Mesothelial cell of epicardium (in vitro differentiated cells): ENCODE measurements around the gene FBXO48. TPM values are rescaled to one million over a fixed set of nuclear protein-coding genes. Genes with fewer than 3 reads are reported as not detected.

Source experiments
- DNase-seq, 2 experiments: peaks; one replicate each; pipeline ENCODE4 v3.0.0; 2021; ENCODE audit warnings: low spot score in 2 of 2; ENCODE audit not compliant: unreplicated experiment in 2 of 2
- H3K27ac Mint-ChIP-seq: 2 replicates; pipeline ENCODE4 v1.8.0; 2021; ENCODE audit warnings: mixed read lengths
- H3K27me3 Mint-ChIP-seq: 2 replicates; pipeline ENCODE4 v1.8.0; 2021; ENCODE audit warnings: low read depth, mixed read lengths
- H3K36me3 Mint-ChIP-seq: 2 replicates; pipeline ENCODE4 v1.8.0; 2021; ENCODE audit warnings: mixed read lengths
- H3K4me1 Mint-ChIP-seq: 2 replicates; pipeline ENCODE4 v1.8.0; 2021; ENCODE audit warnings: mixed read lengths
- H3K4me3 Mint-ChIP-seq: 2 replicates; pipeline ENCODE4 v1.8.0; 2021; ENCODE audit warnings: mild to moderate bottlenecking, moderate library complexity, mixed read lengths
- H3K9me3 Mint-ChIP-seq: 2 replicates; pipeline ENCODE4 v1.8.0; 2021; ENCODE audit warnings: mixed read lengths
- total RNA-seq: library from RNA; stranded (reverse); gene quantifications from 3 replicates; pipeline ENCODE4 v1.2.1, GENCODE V29; 2021
- TF ChIP-seq, protein P1 (sequence below): fragments of 200-600 bp; sonication (generic); IDR thresholded peaks from one replicate; pipeline ENCODE4 v1.5.0; 2021; ENCODE audit warnings: antibody characterized with exemption; ENCODE audit not compliant: unreplicated experiment

Gene FBXO48
- total RNA-seq, 1 donor from 2014 or later = 0.72 TPM

DNA sequence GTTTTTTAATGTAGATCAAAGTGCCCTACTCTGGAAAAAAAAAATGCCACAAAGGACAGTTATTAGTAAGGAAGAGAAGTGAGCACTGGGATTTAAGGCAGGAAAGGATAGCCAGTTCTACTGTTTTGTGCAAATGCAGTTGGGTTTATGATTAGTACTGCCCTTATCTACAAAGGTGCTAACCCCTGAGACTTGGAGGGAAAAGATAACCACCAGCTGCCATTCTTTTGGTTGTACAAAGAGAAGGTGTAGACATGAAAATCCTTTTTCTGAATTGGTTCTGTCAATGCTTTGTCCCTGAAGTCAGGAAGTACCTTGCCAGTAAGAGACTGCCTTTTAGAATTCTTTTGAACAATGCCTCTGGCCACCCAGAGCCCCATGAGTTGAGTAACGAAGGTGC lies 11.6 kb upstream of the FBXO48 start:
- Mint-ChIP-seq H3K9me3 (peaks cover 10% of the 10 kb centered on the region), H3K36me3 (no peaks in the 10 kb centered on the region), H3K4me3 (no peak overlapping the region), H3K27ac (no peak overlapping the region), H3K4me1 (peaks cover 7% of the 10 kb centered on the region), H3K27me3 (no peaks in the 10 kb centered on the region)
- no peak for DNase-seq
- TF ChIP-seq, protein P1, sequence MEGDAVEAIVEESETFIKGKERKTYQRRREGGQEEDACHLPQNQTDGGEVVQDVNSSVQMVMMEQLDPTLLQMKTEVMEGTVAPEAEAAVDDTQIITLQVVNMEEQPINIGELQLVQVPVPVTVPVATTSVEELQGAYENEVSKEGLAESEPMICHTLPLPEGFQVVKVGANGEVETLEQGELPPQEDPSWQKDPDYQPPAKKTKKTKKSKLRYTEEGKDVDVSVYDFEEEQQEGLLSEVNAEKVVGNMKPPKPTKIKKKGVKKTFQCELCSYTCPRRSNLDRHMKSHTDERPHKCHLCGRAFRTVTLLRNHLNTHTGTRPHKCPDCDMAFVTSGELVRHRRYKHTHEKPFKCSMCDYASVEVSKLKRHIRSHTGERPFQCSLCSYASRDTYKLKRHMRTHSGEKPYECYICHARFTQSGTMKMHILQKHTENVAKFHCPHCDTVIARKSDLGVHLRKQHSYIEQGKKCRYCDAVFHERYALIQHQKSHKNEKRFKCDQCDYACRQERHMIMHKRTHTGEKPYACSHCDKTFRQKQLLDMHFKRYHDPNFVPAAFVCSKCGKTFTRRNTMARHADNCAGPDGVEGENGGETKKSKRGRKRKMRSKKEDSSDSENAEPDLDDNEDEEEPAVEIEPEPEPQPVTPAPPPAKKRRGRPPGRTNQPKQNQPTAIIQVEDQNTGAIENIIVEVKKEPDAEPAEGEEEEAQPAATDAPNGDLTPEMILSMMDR = no peak

DNA sequence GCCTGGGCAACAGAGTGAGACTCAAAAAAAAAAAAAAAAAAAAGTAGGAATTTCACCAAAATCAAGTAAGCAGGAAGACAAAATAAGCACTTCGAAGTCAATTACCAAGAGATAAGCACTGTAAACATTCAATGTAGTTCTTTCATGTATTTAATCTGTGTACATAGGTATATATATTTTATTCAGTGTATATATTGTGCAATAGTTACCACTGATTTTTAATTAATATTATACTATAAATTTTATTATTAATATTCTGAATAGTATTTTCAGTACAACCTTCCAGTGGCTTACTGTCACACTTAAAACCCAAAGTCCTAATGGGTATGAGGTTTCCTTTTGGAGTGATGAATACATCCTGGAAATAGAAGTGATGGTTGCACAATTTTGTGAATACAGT lies 9.4 kb upstream of the FBXO48 start:
- H3K27ac Mint-ChIP-seq = no peak overlapping the region

DNA sequence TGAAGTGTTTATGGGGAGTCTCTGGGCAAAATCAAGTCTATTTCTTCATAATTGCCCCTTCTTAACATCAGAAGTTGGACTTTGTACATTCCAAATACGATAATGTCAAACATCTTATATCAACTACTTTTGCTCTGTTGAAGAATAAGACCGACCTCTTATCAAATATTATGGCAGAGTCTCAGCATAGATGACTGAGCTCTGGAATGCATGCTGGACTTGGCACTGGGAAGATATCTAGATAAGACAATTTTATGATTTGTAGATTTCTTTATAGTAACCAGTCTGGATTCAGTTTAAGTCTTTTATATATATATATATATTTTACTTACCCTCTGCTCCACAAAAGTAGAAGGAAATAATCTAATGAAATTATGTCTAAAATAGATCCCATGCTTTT lies 8.5 kb upstream of the FBXO48 start:
- Mint-ChIP-seq H3K36me3 (no peaks in the 10 kb centered on the region), H3K9me3 (peaks cover 1% of the 10 kb centered on the region), H3K4me1 (peaks cover 19% of the 10 kb centered on the region), H3K27me3 (no peaks in the 10 kb centered on the region), H3K4me3 (no peak overlapping the region), H3K27ac (no peak overlapping the region)
- TF ChIP-seq, protein P1 = no peak
- no peak for DNase-seq

More for the DNA sequence above, 9.4 kb upstream of the FBXO48 start:
- H3K27me3 Mint-ChIP-seq = no peaks in the 10 kb centered on the region
- H3K36me3 Mint-ChIP-seq = no peaks in the 10 kb centered on the region
- DNase-seq = no peak
- peaks cover 10% of the 10 kb centered on the region for H3K9me3 Mint-ChIP-seq
- peaks cover 16% of the 10 kb centered on the region for H3K4me1 Mint-ChIP-seq
- TF ChIP-seq, protein P1 = no peak
- no peak overlapping the region for H3K4me3 Mint-ChIP-seq

DNA sequence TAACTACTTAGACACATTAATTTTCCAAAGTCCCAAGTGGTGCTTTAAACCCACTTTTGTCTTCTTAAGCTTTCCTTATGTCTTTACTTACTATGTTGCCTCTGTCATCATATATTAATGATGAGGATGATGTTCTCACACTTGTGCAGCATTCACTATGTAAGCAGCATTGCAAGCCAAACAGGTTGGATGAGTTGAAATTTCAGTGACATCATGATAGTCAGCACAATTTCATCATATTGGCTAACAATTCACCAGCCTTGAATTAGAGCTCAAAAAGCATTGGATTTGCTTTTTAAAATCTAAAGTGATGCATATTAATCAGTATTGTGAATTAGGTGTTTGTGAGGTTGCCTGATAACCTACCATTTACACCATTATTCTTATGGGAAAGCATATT lies 8.0 kb upstream of the FBXO48 start:
- Mint-ChIP-seq H3K4me1 (peaks cover 19% of the 10 kb centered on the region), H3K27me3 (no peaks in the 10 kb centered on the region), H3K4me3 (no peak overlapping the region), H3K27ac (no peak overlapping the region), H3K9me3 (no peaks in the 10 kb centered on the region), H3K36me3 (no peaks in the 10 kb centered on the region)
- DNase-seq = no peak
- TF ChIP-seq, protein P1 = no peak

DNA sequence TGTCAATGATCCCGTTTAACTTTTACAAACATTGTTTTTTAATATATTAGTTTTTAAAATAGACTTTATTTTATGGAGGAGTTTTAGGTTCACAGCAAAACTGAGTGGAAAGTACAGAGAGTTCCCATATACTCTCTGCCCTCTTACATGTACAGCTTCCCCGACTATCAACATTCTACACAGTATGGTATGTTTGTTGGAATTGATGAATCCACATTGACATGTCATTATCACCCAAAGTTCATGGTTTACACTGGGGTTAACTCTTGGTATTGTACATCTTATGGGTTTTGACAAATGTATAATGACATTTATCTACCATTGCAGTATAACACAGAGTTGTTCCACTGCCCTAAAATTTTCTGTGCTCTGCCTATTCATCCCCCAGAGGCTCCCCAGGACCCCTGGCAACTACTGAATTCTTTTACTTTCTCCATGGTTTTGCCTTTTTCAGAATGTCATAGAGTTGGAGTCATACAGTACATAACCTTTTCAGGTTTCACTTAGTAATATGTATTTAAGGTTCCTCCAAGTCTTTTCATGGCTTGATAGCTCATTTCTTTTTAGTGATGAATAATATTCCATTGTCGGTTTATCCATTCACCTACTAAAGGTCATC lies 5.8 kb upstream of the FBXO48 start:
- Mint-ChIP-seq H3K27ac (no peak overlapping the region), H3K9me3 (no peaks in the 10 kb centered on the region), H3K36me3 (no peaks in the 10 kb centered on the region), H3K4me3 (no peak overlapping the region), H3K27me3 (no peaks in the 10 kb centered on the region), H3K4me1 (peaks cover 16% of the 10 kb centered on the region)
- DNase-seq = no peak
- TF ChIP-seq, protein P1 = no peak

DNA sequence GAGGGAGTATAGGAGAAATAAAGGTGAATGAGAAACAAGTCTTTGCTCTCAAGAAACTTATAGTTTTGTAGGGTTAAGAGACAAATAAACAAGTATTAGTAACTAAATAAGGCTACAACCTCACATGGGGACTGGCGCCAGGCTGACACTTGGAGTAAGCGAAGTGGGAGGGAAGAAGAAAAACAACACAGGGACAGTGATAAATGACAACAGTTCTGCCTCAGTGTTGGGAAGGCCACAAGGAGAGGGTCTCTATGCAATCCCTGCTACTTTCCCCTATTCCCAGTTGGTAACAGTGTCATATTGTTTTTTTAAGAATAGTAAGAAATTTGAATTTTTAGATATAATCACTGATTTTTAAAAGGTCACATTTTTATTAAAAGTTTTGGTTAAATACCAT lies 4.3 kb upstream of the FBXO48 start:
- Mint-ChIP-seq H3K4me1 (peaks cover 16% of the 10 kb centered on the region), H3K4me3 (no peak overlapping the region), H3K27ac (no peak overlapping the region), H3K36me3 (no peaks in the 10 kb centered on the region), H3K9me3 (no peaks in the 10 kb centered on the region), H3K27me3 (no peaks in the 10 kb centered on the region)
- no peak for DNase-seq
- TF ChIP-seq, protein P1 = no peak
